Keratinocyte (primary cell): ENCODE data around the gene RASA3. TPM values are rescaled to one million over a fixed set of nuclear protein-coding genes. Genes with fewer than 3 reads are reported as not detected.

Experiments
- DNase-seq: peaks from one replicate; pipeline ENCODE4 v3.0.0-alpha.2; 2011; ENCODE audit warnings: low read depth, missing footprints, low spot score
- FAIRE-seq: peaks from 2 replicates; lab custom pipeline; 2011; peaks lifted over from hg19 to GRCh38; lab: Jason Lieb, UNC
- H2AFZ ChIP-seq: 2 replicates; pipeline ENCODE4 v1.6.0; 2012; ENCODE audit warnings: low read length, control low read depth, inconsistent platforms; ENCODE audit not compliant: control insufficient read depth
- H3K27ac ChIP-seq: 2 replicates; pipeline ENCODE4 v1.5.1; 2011; ENCODE audit warnings: low read length; ENCODE audit not compliant: control insufficient read depth, insufficient read depth
- H3K27me3 ChIP-seq: 3 replicates; pipeline ENCODE4 v1.6.0; 2011; ENCODE audit warnings: low read length; ENCODE audit not compliant: control insufficient read depth, insufficient read depth; ENCODE audit errors: extremely low read depth
- H3K36me3 ChIP-seq, 2 experiments: 2 replicates in 1 of 2; 3 replicates in 1 of 2; pipeline ENCODE4 v1.5.1; 2011; ENCODE audit warnings: low read length in 2 of 2, mild to moderate bottlenecking in 1 of 2; ENCODE audit not compliant: control insufficient read depth in 2 of 2, insufficient read depth in 2 of 2; ENCODE audit errors: extremely low read depth in 1 of 2
- H3K4me1 ChIP-seq: 3 replicates; pipeline ENCODE4 v1.5.1; 2011; ENCODE audit warnings: low read length; ENCODE audit not compliant: control insufficient read depth, insufficient read depth; ENCODE audit errors: extremely low read depth
- H3K4me2 ChIP-seq: 3 replicates; pipeline ENCODE4 v1.6.0; 2011; ENCODE audit warnings: low read depth, low read length; ENCODE audit not compliant: control insufficient read depth, insufficient read depth; ENCODE audit errors: extremely low read depth
- H3K4me3 ChIP-seq, 3 experiments: fragments of 200-600 bp in 1 of 3; sonication (generic) in 1 of 3; 2 replicates in 2 of 3; 3 replicates in 1 of 3; pipeline ENCODE4 v1.5.1; 2011 to 2016; ENCODE audit warnings: low read length in 3 of 3, mild to moderate bottlenecking in 3 of 3, control low read depth in 2 of 3, inconsistent platforms in 1 of 3, low read depth in 1 of 3, mixed read lengths in 1 of 3, mixed run types in 1 of 3, moderate library complexity in 1 of 3; ENCODE audit not compliant: control insufficient read depth in 2 of 3, insufficient read depth in 2 of 3; ENCODE audit errors: extremely low read depth in 1 of 3
- H3K79me2 ChIP-seq: 2 replicates; pipeline ENCODE4 v1.6.0; 2012; ENCODE audit warnings: low read length; ENCODE audit not compliant: control insufficient read depth, insufficient read depth
- H3K9ac ChIP-seq: 3 replicates; pipeline ENCODE4 v1.6.0; 2011; ENCODE audit warnings: low read length; ENCODE audit not compliant: control insufficient read depth, insufficient read depth; ENCODE audit errors: extremely low read depth
- H3K9me1 ChIP-seq: 3 replicates; pipeline ENCODE4 v1.6.0; 2011; ENCODE audit warnings: low read length; ENCODE audit not compliant: control insufficient read depth, insufficient read depth; ENCODE audit errors: extremely low read depth
- H3K9me3 ChIP-seq: 2 replicates; pipeline ENCODE4 v1.5.1; 2012; ENCODE audit warnings: low read depth, low read length; ENCODE audit not compliant: control insufficient read depth
- H4K20me1 ChIP-seq: 3 replicates; pipeline ENCODE4 v1.6.0; 2011; ENCODE audit warnings: low read length; ENCODE audit not compliant: control insufficient read depth, insufficient read depth; ENCODE audit errors: extremely low read depth
- CTCF ChIP-seq, 3 experiments: IDR thresholded peaks in 1 of 3; conservative IDR thresholded peaks in 1 of 3; optimal IDR thresholded peaks in 1 of 3; 2 replicates in 2 of 3; 3 replicates in 1 of 3; pipeline versions ENCODE3 to v1.5.1; 2011; ENCODE audit warnings: low read length in 3 of 3, mild to moderate bottlenecking in 3 of 3, moderate library complexity in 2 of 3, control low read depth in 1 of 3, inconsistent platforms in 1 of 3; ENCODE audit not compliant: insufficient read depth in 2 of 3; ENCODE audit errors: extremely low read depth in 1 of 3
- EZH2 ChIP-seq: IDR thresholded peaks from one replicate; pipeline ENCODE4 v1.6.1; 2012; ENCODE audit warnings: inconsistent platforms, mild to moderate bottlenecking, low read length, moderate library complexity
- dilution Hi-C: fragments of 300-500 bp; cut with MboI; formaldehyde crosslinking; loops from one replicate; pipeline ENCODE4 v1.7.0; 2020; ENCODE audit warnings: low sequenced_read_pairs; ENCODE audit not compliant: extremely low pct_ligation_motif_present
- polyA plus RNA-seq, 5 experiments: library from polyadenylated mRNA; depleted of rRNA in 3 of 5; stranded (reverse) in 3 of 5; stranded (forward) in 1 of 5; unstranded in 1 of 5; fragments of >200 nt; gene quantifications; 1 replicate in 1 of 5; 2 replicates in 3 of 5; 3 replicates in 1 of 5; pipeline versions ENCODE4 v1.2.1 to v1.2.3, GENCODE V29; 2011 to 2012; ENCODE audit warnings: missing spikeins in 2 of 5, low read depth in 1 of 5, low replicate concordance in 1 of 5

RASA3 gene
- polyA plus RNA-seq, 1 donor (not counting 4 experiments of a cell fraction or from before 2014, with no cell fraction given) = 4.1 TPM

GRCh38 chr13:114097893-114098688, 34.3 kb downstream of the RASA3 start:
- peaks cover 8% of the 10 kb centered on the region for H3K79me2 ChIP-seq
- H3K4me3 ChIP-seq = no peak overlapping the region
- no peaks in the 10 kb centered on the region for H3K36me3 ChIP-seq
- H3K27ac ChIP-seq = no peak overlapping the region
- no peaks in the 10 kb centered on the region for H3K9me1 ChIP-seq
- no peak overlapping the region for H2AFZ ChIP-seq
- H4K20me1 ChIP-seq = peaks cover 9% of the 10 kb centered on the region
- dilution Hi-C loops = no loop called here
- TF ChIP-seq EZH2 = no peak
- no peak for TF ChIP-seq CTCF (optimal IDR thresholded peaks at IDR 0.05 in 1 of 3, IDR thresholded peaks at IDR 0.05 in 1 of 3, conservative IDR thresholded peaks at IDR 0.05 in 1 of 3; ENCODE audit: extremely low read depth in 1 of 3, insufficient read depth in 2 of 3, low read length in 3 of 3)
- DNase-seq (no peak), FAIRE-seq (no peak)
- peaks cover 4% of the 10 kb centered on the region for H3K4me1 ChIP-seq
- peaks cover 7% of the 10 kb centered on the region for H3K27me3 ChIP-seq
- no peak overlapping the region for H3K9ac ChIP-seq
- no peak overlapping the region for H3K4me2 ChIP-seq
- H3K9me3 ChIP-seq = no peaks in the 10 kb centered on the region

- Histone ChIP-seq H3K27me3 (peaks cover 7% of the 10 kb centered on the region), H3K36me3 (no peaks in the 10 kb centered on the region), H3K4me1 (peaks cover 4% of the 10 kb centered on the region), H4K20me1 (peaks cover 9% of the 10 kb centered on the region), H3K27ac (no peak overlapping the region), H3K4me3 (no peak overlapping the region), H2AFZ (no peak overlapping the region), H3K9me3 (no peaks in the 10 kb centered on the region), H3K9me1 (no peaks in the 10 kb centered on the region), H3K4me2 (peak overlapping the region; percentile 16), H3K9ac (no peak overlapping the region), H3K79me2 (peaks cover 8% of the 10 kb centered on the region)
- FAIRE-seq (no peak), DNase-seq (no peak)
- dilution Hi-C loops = no loop called here
- TF ChIP-seq CTCF (optimal IDR thresholded peaks at IDR 0.05 in 1 of 3, IDR thresholded peaks at IDR 0.05 in 1 of 3, conservative IDR thresholded peaks at IDR 0.05 in 1 of 3; ENCODE audit: extremely low read depth in 1 of 3, insufficient read depth in 2 of 3, low read length in 3 of 3) = no peak
- TF ChIP-seq EZH2 = no peak
Measured at GRCh38 chr13:114097212-114097892, 35.1 kb downstream of the RASA3 start.
